PFSK-1 (cell line): Measurements from ENCODE around the gene LSM7.

Experiments used
- POLR2AphosphoS5 ChIP-seq: IDR thresholded peaks from 2 replicates; pipeline ENCODE4 v1.6.1; 2012; ENCODE audit warnings: low read depth, mild to moderate bottlenecking, control low read depth, low read length, moderate library complexity
- SIN3A ChIP-seq: IDR thresholded peaks from 2 replicates; pipeline ENCODE4 v1.6.1; 2012; ENCODE audit warnings: mild to moderate bottlenecking, low read length, moderate library complexity, borderline replicate concordance; ENCODE audit not compliant: insufficient read depth
- TAF1 ChIP-seq: IDR thresholded peaks from 2 replicates; pipeline ENCODE4 v1.6.1; 2012; ENCODE audit warnings: low read length, control low read depth, borderline replicate concordance; ENCODE audit not compliant: insufficient read depth
- TF ChIP-seq, protein P1 (sequence below), 2 experiments: IDR thresholded peaks; 2 replicates each; pipeline versions ENCODE4 v1.6.1 to v1.8.0; 2011 to 2012; ENCODE audit warnings: low read depth in 2 of 2, low read length in 2 of 2, control low read depth in 1 of 2, inconsistent platforms in 1 of 2, mild to moderate bottlenecking in 1 of 2, moderate library complexity in 1 of 2; ENCODE audit not compliant: insufficient read depth in 1 of 2

DNA sequence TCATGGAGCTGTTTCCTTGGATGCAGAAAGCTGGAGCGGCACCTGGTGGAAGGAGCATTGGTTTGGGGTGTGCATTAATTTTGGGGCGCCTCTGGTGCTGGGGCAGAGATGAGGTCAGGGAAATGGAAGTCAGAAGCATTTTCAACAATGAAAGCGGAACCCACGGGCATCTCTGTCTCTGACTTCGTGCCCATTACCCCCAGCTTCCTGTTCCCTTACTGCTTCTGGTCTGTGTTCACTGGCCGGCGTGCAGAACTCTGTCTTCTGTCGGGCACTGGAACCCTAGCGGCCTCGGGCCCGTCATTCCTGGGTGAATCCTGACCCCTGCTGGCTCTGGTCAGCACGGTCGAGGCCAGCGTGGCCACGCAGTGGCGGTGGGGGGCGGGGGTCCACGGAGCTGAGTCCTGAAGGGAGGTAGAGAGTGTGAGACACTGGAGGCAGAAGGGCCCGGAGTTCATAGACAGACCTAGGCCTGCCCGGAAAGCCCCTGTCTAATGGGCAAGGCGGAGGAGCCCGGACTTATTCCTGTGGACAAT lies 12.5 kb downstream of the LSM7 start:
- TF ChIP-seq POLR2AphosphoS5 (no peak), SIN3A (no peak), TAF1 (no peak)
- TF ChIP-seq, protein P1, sequence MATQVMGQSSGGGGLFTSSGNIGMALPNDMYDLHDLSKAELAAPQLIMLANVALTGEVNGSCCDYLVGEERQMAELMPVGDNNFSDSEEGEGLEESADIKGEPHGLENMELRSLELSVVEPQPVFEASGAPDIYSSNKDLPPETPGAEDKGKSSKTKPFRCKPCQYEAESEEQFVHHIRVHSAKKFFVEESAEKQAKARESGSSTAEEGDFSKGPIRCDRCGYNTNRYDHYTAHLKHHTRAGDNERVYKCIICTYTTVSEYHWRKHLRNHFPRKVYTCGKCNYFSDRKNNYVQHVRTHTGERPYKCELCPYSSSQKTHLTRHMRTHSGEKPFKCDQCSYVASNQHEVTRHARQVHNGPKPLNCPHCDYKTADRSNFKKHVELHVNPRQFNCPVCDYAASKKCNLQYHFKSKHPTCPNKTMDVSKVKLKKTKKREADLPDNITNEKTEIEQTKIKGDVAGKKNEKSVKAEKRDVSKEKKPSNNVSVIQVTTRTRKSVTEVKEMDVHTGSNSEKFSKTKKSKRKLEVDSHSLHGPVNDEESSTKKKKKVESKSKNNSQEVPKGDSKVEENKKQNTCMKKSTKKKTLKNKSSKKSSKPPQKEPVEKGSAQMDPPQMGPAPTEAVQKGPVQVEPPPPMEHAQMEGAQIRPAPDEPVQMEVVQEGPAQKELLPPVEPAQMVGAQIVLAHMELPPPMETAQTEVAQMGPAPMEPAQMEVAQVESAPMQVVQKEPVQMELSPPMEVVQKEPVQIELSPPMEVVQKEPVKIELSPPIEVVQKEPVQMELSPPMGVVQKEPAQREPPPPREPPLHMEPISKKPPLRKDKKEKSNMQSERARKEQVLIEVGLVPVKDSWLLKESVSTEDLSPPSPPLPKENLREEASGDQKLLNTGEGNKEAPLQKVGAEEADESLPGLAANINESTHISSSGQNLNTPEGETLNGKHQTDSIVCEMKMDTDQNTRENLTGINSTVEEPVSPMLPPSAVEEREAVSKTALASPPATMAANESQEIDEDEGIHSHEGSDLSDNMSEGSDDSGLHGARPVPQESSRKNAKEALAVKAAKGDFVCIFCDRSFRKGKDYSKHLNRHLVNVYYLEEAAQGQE (IDR thresholded peaks at IDR 0.05; ENCODE audit: insufficient read depth in 1 of 2, low read depth in 2 of 2, low read length in 2 of 2): no peak
